Glomerular endothelial cell (primary cell): ENCODE results near the gene CNOT3. TPM values are rescaled to one million over a fixed set of nuclear protein-coding genes. Genes with fewer than 3 reads are reported as not detected.
A peak's percentile ranks its signal among the peaks of the same experiment; 100 is the strongest.

ENCODE experiments used
- DNase-seq: peaks from one replicate; pipeline ENCODE4 v3.0.0-alpha.2; 2011; ENCODE audit warnings: low read depth, low spot score; ENCODE audit errors: extremely low read depth
- total RNA-seq: library from RNA; depleted of rRNA; stranded (reverse); fragments of >200 nt; gene quantifications from 2 replicates; pipeline ENCODE4 v1.2.3, GENCODE V29; 2015

Gene CNOT3
- total RNA-seq, 1 donor from 2014 or later: 29.5 TPM

- DNase-seq: peak; percentile 94
Measured at GRCh38 chr19:54115109-54116063, 22.2 kb upstream of the CNOT3 start, which contains the start of the genes PRPF31 and TFPT. TSS of gene PRPF31 (plus strand) at chr19:54115754. CDS start at chr19:54118279, 2,525 bp downstream. TSS of gene TFPT (minus strand) at chr19:54115657. CDS start at chr19:54115269, 388 bp downstream.

- no peak for DNase-seq
Measured at GRCh38 chr19:54121259-54121658, 16.3 kb upstream of the CNOT3 start.

GRCh38 chr19:54123682-54124081, 13.9 kb upstream of the CNOT3 start:
- DNase-seq: no peak

GRCh38 chr19:54124393-54124792, 13.2 kb upstream of the CNOT3 start:
- no peak for DNase-seq

GRCh38 chr19:54125713-54126112, 11.8 kb upstream of the CNOT3 start:
- DNase-seq: no peak

- no peak for DNase-seq
Measured at GRCh38 chr19:54127688-54128440, 9.7 kb upstream of the CNOT3 start.

- no peak for DNase-seq
Measured at GRCh38 chr19:54128441-54128725, 9.2 kb upstream of the CNOT3 start.

- no peak for DNase-seq
Measured at GRCh38 chr19:54128796-54129616, 8.6 kb upstream of the CNOT3 start.

- no peak for DNase-seq
Measured at GRCh38 chr19:54129617-54129996, 8.0 kb upstream of the CNOT3 start.

GRCh38 chr19:54133312-54133956, 4.1 kb upstream of the CNOT3 start:
- DNase-seq: no peak

- DNase-seq: no peak
Measured at GRCh38 chr19:54133957-54134590, 3.5 kb upstream of the CNOT3 start.

GRCh38 chr19:54136086-54136863, 1.3 kb upstream of the CNOT3 start:
- DNase-seq: no peak

GRCh38 chr19:54136864-54137698, 481 bp upstream of the CNOT3 start:
- peak; percentile 100 for DNase-seq

- DNase-seq: no peak
Measured at GRCh38 chr19:54138489-54139256, 1.1 kb downstream of the CNOT3 start.

- DNase-seq: no peak
Measured at GRCh38 chr19:54141356-54141755, 3.8 kb downstream of the CNOT3 start.

GRCh38 chr19:54142166-54142780, 4.7 kb downstream of the CNOT3 start:
- no peak for DNase-seq

- no peak for DNase-seq
Measured at GRCh38 chr19:54145541-54146158, 8.1 kb downstream of the CNOT3 start.
